KMS-11 (cell line): ENCODE data around the gene KRTAP9-9.
"Not testable (repeated sequence)": the region's sequence is repeated elsewhere in the genome, so short reads cannot be mapped to it uniquely, and the experiment has no call there.

Experiments used
- H2AFZ ChIP-seq: fragments of 200-600 bp; sonication (generic); 2 replicates; pipeline ENCODE4 v1.6.1; 2016; ENCODE audit warnings: antibody characterized with exemption, mixed run types, low read depth
- H3K27ac ChIP-seq: fragments of 200-600 bp; sonication (generic); 2 replicates; pipeline ENCODE4 v1.6.1; 2016; ENCODE audit warnings: mild to moderate bottlenecking, mixed run types
- H3K27me3 ChIP-seq: fragments of 200-600 bp; sonication (generic); 2 replicates; pipeline ENCODE4 v1.6.1; 2017; ENCODE audit warnings: mild to moderate bottlenecking, low read depth, mixed run types, moderate library complexity; ENCODE audit not compliant: insufficient read depth
- H3K36me3 ChIP-seq: fragments of 200-600 bp; sonication (generic); 2 replicates; pipeline ENCODE4 v1.6.1; 2017; ENCODE audit warnings: mild to moderate bottlenecking, mixed run types; ENCODE audit not compliant: insufficient read depth
- H3K4me1 ChIP-seq: fragments of 200-600 bp; sonication (generic); 2 replicates; pipeline ENCODE4 v1.6.1; 2016; ENCODE audit warnings: mild to moderate bottlenecking, low read depth, mixed run types; ENCODE audit not compliant: poor library complexity, severe bottlenecking
- H3K4me2 ChIP-seq: fragments of 200-600 bp; sonication (generic); 2 replicates; pipeline ENCODE4 v1.7.0; 2016; ENCODE audit warnings: mild to moderate bottlenecking, mixed run types
- H3K4me3 ChIP-seq: fragments of 200-600 bp; sonication (generic); IDR thresholded peaks from 2 replicates; pipeline ENCODE4 v1.6.1; 2017; ENCODE audit warnings: low read depth, low read length, mixed read lengths; ENCODE audit not compliant: insufficient read depth
- H3K79me2 ChIP-seq: fragments of 200-600 bp; sonication (generic); 2 replicates; pipeline ENCODE4 v1.6.1; 2016; ENCODE audit warnings: low read depth, mixed run types; ENCODE audit not compliant: insufficient read depth
- H3K9ac ChIP-seq: fragments of 200-600 bp; sonication (generic); 2 replicates; pipeline ENCODE4 v1.6.1; 2016; ENCODE audit warnings: mild to moderate bottlenecking, mixed run types
- H4K20me1 ChIP-seq: fragments of 200-600 bp; sonication (generic); 2 replicates; pipeline ENCODE4 v1.6.1; 2016; ENCODE audit warnings: mild to moderate bottlenecking, mixed run types; ENCODE audit not compliant: insufficient read depth
- CTCF ChIP-seq: fragments of 200-600 bp; sonication (generic); conservative IDR thresholded peaks from 2 replicates; pipeline ENCODE4 v1.6.1; 2017; ENCODE audit warnings: low read depth, mild to moderate bottlenecking, antibody characterized with exemption, low read length, moderate library complexity, mixed read lengths

The KRTAP9-9 gene

GRCh38 chr17:41237949-41238437 lies 17.2 kb upstream of the KRTAP9-9 start, which contains the start of gene KRTAP9-8:
KRTAP9-8 (plus strand) TSS chr17:41237999; CDS start chr17:41238052, 53 bp downstream.
- not testable (repeated sequence) for H4K20me1 ChIP-seq, H3K79me2 ChIP-seq

GRCh38 chr17:41246995-41247787 lies 8.0 kb upstream of the KRTAP9-9 start:
- H3K27ac ChIP-seq, H3K27me3 ChIP-seq, H2AFZ ChIP-seq, H3K9ac ChIP-seq, H3K4me1 ChIP-seq, H4K20me1 ChIP-seq, H3K4me2 ChIP-seq, H3K79me2 ChIP-seq, H3K4me3 ChIP-seq, H3K36me3 ChIP-seq: not testable (repeated sequence)

More at GRCh38 chr17:41237949-41238437, 17.2 kb upstream of the KRTAP9-9 start, which contains the start of gene KRTAP9-8:
- not testable (repeated sequence) for H3K4me3 ChIP-seq, H3K4me2 ChIP-seq, H3K36me3 ChIP-seq, H3K9ac ChIP-seq, H3K27me3 ChIP-seq, H2AFZ ChIP-seq, H3K27ac ChIP-seq, H3K4me1 ChIP-seq

GRCh38 chr17:41249637-41250240 lies 5.4 kb upstream of the KRTAP9-9 start, which contains the start of gene KRTAP9-4:
KRTAP9-4 (plus strand) TSS chr17:41249687; CDS start chr17:41249721, 34 bp downstream.
- not testable (repeated sequence) for H3K27me3 ChIP-seq, H3K4me1 ChIP-seq

GRCh38 chr17:41251261-41251660 lies 3.9 kb upstream of the KRTAP9-9 start:
- TF ChIP-seq CTCF: no peak

More at GRCh38 chr17:41249637-41250240, 5.4 kb upstream of the KRTAP9-9 start, which contains the start of gene KRTAP9-4:
- not testable (repeated sequence) for H3K79me2 ChIP-seq, H3K36me3 ChIP-seq, H3K27ac ChIP-seq, H4K20me1 ChIP-seq, H3K4me3 ChIP-seq, H2AFZ ChIP-seq, H3K9ac ChIP-seq, H3K4me2 ChIP-seq

GRCh38 chr17:41254861-41255260 lies 323 bp upstream of the KRTAP9-9 start:
- TF ChIP-seq CTCF: no peak
- H4K20me1 ChIP-seq: no peaks in the 10 kb centered on the region
- H3K36me3 ChIP-seq: no peaks in the 10 kb centered on the region
- H3K4me3 ChIP-seq: no peak overlapping the region
- no peak overlapping the region for H3K27ac ChIP-seq
- H3K79me2 ChIP-seq: no peaks in the 10 kb centered on the region
- H2AFZ ChIP-seq: no peak overlapping the region
- no peak overlapping the region for H3K9ac ChIP-seq
- no peaks in the 10 kb centered on the region for H3K4me1 ChIP-seq
- no peaks in the 10 kb centered on the region for H3K27me3 ChIP-seq
- no peak overlapping the region for H3K4me2 ChIP-seq

More at GRCh38 chr17:41251261-41251660, 3.9 kb upstream of the KRTAP9-9 start:
- no peak overlapping the region for H3K4me3 ChIP-seq
- no peaks in the 10 kb centered on the region for H4K20me1 ChIP-seq
- H3K27ac ChIP-seq: no peak overlapping the region
- no peaks in the 10 kb centered on the region for H3K79me2 ChIP-seq
- no peaks in the 10 kb centered on the region for H3K27me3 ChIP-seq
- H3K36me3 ChIP-seq: no peaks in the 10 kb centered on the region
- H3K4me2 ChIP-seq: no peak overlapping the region
- H3K9ac ChIP-seq: no peak overlapping the region
- H3K4me1 ChIP-seq: no peaks in the 10 kb centered on the region
- no peak overlapping the region for H2AFZ ChIP-seq
